Epithelial cell of prostate (primary cell): ENCODE measurements around the gene C3orf20.

Experiments used
- DNase-seq: peaks from one replicate; pipeline ENCODE4 v3.0.0-alpha.2; 2011; ENCODE audit warnings: low read depth, low spot score
- H3K27ac ChIP-seq: fragments of 450-650 bp; 2 replicates; pipeline ENCODE4 v1.5.1; 2017; ENCODE audit warnings: mild to moderate bottlenecking

Gene C3orf20

DNA sequence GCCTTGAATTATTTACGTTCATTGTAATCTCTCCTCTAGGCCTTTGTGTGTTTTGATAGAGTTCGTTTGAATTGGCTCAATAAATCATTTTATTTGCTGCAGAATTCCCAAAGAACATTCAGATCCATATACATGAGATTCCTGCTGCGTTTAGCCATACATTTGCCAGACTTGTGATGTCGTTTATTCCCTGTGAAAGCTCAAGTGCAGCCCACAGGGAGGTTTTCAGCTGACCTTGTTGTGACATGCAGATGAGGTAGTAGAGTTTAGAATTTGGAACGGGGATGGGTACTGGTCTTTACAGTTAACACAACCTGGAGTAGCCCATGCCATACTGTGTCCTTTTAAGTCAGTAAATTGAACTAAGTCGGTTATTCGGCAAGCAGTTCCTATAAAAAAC lies at the start of gene C3orf20:
Gene C3orf20, plus strand, starts transcription at position 301 of the 400 bp plus-strand sequence. CDS start 7,573 bp downstream, outside the sequence.
- DNase-seq, result no peak
- H3K27ac ChIP-seq, result no peak within 1 kb of the TSS

DNA sequence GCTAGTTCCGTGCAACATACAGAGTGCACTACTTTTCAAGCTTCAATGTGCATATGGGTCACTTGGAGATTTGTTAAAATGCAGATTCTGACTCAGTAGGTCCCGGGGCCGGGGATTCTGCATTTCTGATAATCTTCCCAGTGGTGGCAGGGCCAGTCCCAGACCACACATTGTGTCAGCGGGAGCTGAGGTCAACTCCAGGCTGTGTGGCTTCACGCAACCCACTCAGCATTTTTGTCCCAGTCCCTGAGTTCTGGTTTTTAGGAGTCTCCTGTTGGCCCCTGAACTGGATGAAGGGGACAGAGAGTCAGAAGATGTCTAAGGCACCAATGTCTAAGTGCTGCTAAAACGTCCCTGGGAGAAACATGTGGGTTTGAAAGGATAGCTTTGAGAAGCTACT lies 49.5 kb upstream of the C3orf20 start:
- DNase-seq, result no peak
- no peak overlapping the region for H3K27ac ChIP-seq

DNA sequence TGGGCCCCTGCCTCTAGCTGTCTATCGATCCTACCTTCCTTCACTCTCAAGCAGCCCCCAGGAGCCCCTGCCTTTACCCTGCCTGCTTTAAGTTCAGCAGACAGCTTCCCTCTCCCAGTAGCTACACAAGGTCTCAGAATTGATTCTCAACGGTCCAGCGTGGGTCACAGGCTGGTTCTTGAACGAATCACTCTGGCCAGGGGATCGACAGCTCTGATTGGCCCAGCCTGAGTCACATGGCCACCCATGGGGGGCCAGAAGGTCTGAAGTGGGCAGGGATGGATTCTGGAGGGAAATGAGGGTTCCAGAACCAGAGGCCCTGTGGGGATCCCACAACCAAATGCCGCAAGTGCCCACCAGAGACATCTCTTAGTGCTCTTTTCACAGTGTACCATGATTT lies 47.1 kb upstream of the C3orf20 start:
- H3K27ac ChIP-seq, result no peak overlapping the region
- no peak for DNase-seq

DNA sequence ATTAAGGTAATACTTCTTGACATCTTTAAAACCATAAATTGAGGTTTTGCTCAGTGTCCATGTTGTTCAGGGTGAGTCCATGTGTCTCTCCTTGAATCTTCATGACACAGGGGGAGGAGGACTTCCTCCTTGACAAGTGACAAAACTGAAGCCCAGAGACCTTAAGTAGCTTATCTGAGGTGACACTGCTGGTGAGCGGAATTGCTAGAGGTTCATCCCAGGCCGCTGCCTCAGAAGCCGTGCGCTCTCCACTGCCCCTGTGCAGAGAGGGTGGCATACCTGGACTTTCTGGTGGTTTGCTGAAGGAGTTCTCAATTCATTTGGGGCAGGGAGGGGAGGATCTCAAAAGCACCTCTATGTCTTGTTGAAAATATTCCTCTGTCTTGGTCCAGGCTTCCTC lies 46.5 kb upstream of the C3orf20 start:
- no peak overlapping the region for H3K27ac ChIP-seq
- DNase-seq, result no peak

DNA sequence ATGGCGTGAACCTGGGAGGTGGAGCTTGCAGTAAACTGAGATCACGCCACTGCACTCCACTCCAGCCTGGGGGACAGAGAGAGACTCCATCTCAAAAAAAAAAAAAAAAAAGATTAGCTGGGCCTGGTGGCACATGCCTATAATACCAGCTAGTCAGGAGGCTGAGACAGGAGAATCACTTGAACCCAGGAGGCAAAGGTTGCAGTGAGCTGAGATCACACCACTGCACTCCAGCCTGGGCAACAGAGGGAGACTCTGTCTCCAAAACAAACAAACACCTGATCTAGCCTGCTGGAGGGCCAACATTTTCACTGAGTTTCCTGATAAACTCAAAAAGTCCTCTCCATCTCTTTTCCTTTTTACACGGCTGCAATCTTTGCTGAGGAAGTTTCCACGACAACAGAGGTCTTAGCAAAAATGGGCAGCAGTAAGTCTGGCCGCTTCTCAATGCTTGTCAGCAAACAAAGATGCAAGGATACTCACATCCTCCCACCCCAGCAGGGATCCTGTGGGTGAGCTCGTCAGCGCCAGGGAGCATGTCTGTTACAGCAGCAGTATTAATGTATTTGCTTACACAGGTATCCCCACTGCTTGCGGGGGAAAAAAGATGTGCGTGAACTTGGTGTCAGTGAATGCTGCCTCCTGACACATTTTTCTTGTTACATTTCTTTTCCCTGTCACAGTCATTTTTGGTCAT lies 44.4 kb upstream of the C3orf20 start:
- DNase-seq, result no peak
- H3K27ac ChIP-seq, result no peak overlapping the region

- no peak overlapping the region for H3K27ac ChIP-seq
Measured at GRCh38 chr3:14631101-14631497, 43.8 kb upstream of the C3orf20 start.

DNA sequence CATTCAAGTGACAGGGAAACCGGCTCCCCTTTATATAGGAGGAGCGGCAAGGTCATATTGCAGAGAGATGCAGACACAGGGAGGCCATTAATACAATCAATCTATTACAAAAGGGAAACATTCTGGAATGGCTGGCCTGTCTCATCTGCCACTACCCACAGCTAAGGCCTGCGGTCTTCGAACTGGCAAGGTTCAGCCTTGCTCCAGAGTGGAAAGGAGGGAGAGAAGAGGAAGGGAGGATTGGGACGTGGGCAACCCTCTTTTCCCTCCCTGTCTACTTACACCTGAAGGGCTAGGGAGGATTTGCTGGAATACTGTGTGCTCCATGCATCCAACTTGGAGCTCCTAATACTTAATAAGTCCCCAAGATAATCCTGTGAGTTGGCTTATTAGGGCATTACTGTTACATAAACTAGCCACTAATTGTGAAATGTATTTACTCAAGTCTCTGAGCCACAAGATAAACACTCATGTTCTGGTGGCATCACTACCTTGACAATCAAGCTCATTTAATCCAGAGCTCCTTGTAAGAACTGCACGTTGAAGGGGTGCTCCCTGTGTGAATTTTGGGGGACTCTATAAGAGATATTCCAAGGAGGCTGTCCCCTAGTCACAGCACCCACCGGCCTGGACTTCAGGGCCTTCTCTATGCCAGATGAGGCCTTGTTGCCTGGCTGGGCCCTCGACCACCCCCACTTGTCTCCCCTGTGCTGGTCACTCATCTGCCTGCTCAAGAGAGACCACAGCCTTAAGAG lies 43.1 kb upstream of the C3orf20 start:
- H3K27ac ChIP-seq, result no peak overlapping the region
- no peak for DNase-seq

More at GRCh38 chr3:14631101-14631497, 43.8 kb upstream of the C3orf20 start:
- DNase-seq, result no peak

DNA sequence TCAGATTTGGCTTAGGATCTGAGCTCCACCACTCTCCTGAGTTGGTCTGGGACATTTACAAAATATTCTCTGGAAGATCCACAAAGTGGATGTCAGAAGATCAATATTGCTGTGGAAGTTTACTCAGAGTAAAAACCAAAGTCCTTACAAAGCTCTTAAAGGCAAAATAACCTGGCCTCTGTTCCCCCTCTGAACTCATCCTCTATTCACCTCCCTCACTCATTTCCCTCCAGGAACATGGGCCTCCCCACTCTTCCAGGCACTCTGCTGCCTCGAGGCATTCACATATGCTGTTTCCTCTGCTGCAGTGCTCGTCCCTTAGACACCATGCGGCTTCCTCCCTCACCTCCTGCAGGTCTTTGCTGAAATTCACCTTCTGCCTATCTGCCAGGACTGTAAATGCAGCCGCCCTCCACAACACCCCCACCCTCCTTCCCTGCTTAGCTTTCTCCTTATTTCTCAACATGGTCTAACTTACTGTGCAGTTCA lies 42.5 kb upstream of the C3orf20 start:
- no peak for DNase-seq
- no peak overlapping the region for H3K27ac ChIP-seq

- no peak for DNase-seq
- H3K27ac ChIP-seq, result no peak overlapping the region
Measured at GRCh38 chr3:14633417-14633816, 41.5 kb upstream of the C3orf20 start.

GRCh38 chr3:14633819-14634424 lies 41.0 kb upstream of the C3orf20 start:
- peak overlapping the region; percentile 79 for H3K27ac ChIP-seq
- DNase-seq, result peak; percentile 39

DNA sequence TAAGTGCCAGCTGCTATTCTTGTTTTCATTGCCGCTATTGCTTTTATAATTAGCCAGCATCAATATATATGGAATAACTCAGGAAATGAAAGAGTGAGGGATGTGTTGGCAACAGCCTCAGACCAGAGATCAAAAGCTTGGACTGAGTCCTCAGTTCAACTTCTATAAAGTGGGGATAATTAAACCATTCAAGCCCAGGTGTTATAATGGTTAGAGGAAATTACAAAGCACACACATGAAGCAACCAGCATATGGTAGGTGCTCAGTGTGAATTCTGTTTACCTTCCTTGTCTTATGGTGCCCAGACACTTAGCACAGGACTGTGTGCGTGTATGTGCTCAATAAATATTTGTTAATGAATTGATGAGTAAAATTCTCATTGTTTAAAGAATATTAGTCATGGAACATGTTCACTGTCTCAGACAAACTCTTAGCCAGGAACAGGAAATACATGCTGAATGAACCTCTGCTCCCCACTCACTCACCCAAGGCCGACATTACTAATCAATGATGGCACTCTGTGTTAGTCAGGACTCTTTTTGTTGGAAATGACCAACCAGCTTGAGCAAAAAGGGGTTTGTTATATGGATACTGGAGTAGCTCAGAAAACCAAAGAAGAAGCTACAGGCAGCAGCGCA lies 40.1 kb upstream of the C3orf20 start:
- peak overlapping the region; percentile 79 for H3K27ac ChIP-seq
- peak; percentile 87 for DNase-seq

GRCh38 chr3:14636496-14637087 lies 38.3 kb upstream of the C3orf20 start:
- no peak for DNase-seq

GRCh38 chr3:14640157-14640562 lies 34.8 kb upstream of the C3orf20 start:
- H3K27ac ChIP-seq, result peak overlapping the region; percentile 7

More at GRCh38 chr3:14636496-14637087, 38.3 kb upstream of the C3orf20 start:
- H3K27ac ChIP-seq, result no peak overlapping the region

DNA sequence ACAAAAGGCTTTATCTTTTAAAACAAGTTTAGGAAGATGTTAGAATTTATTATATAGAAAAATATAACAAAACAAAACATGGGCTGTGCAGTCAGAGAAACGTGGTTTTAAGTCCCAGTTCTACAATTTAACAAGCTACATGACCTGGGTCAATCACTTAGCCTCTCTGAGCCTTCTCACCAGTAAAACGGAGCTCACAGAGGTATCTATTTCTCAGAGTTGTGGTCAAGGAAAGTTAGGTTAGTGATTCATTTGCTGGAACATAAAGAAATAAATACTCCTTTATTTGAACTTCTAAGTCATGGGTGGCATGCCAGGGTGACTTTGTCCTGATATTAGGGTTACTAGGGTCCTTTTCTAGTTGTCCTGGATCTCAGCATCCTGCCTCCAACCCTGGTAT lies 34.2 kb upstream of the C3orf20 start:
- no peak overlapping the region for H3K27ac ChIP-seq
- no peak for DNase-seq

More at GRCh38 chr3:14640157-14640562, 34.8 kb upstream of the C3orf20 start:
- peak; percentile 40 for DNase-seq

- H3K27ac ChIP-seq, result no peak overlapping the region
- no peak for DNase-seq
Measured at GRCh38 chr3:14641346-14641745, 33.6 kb upstream of the C3orf20 start.

DNA sequence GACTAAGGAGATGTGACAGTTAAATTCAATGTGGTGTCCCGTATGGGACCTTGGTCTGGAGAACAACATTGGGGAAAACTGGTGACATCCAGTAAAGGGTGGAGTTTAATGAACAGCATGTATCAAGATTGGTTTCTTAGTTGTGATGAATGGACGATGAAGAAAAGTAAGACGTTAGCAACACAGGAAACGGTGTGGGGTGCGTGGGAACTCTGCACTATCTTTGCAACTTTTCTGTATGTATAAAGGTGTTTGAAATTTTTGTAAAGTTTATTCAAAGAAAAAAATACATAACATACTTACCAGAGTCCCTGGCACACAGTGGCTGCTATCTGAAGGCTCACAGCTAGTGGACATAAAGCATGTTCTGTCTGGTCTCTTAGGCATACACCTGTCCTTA lies 29.5 kb upstream of the C3orf20 start:
- H3K27ac ChIP-seq, result no peak overlapping the region
- DNase-seq, result no peak

DNA sequence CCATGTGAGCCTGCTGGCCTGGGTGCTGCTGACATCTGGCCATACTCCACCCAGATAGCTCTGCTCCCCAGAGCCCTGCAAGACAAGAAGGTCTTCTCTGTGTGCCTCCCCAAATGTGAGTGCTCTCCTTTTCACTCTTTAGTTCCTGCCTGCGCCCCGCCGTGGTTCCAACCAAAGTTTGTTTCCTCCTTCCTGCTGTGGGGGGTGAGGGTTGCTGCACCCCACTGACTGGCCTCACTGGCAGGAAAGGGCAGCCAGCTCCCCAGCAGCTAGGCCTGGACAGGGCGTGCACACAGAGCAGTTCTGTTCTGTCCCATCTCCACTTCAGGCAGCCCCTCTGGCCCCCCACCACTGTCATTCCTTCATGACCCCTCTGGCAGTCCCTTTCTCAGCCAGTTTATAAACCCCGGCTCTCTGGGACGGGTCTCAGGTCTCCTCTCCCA lies 28.8 kb upstream of the C3orf20 start:
- no peak for DNase-seq
- no peak overlapping the region for H3K27ac ChIP-seq

- DNase-seq, result no peak
- H3K27ac ChIP-seq, result no peak overlapping the region
Measured at GRCh38 chr3:14646589-14647413, 28.1 kb upstream of the C3orf20 start.
